OCI-LY3 (cell line): ENCODE results near the gene ADAM11.

ENCODE experiments used
- H2AFZ ChIP-seq: fragments of 200-600, 300-600 bp; shearing (Covaris generic); 2 replicates; pipeline ENCODE4 v1.6.0; 2014; ENCODE audit warnings: antibody characterized with exemption, low read depth, low read length
- H3K27ac ChIP-seq: fragments of 200-600, 300-600 bp; sonication (generic); 2 replicates; pipeline ENCODE4 v1.5.1; 2014; ENCODE audit warnings: mild to moderate bottlenecking, low read length, moderate library complexity, mixed read lengths
- H3K27me3 ChIP-seq: fragments of 200-600, 300-600 bp; sonication (generic); 2 replicates; pipeline ENCODE4 v1.6.1; 2014; ENCODE audit warnings: low read depth, low read length, mixed read lengths
- H3K36me3 ChIP-seq: fragments of 200-600, 300-600 bp; sonication (generic); replicated peaks from 2 replicates; pipeline ENCODE3; 2014; ENCODE audit warnings: low read depth, low read length, mixed read lengths
- H3K4me1 ChIP-seq: fragments of 300-600, 200-600 bp; sonication (generic); 2 replicates; pipeline ENCODE4 v1.6.1; 2014; ENCODE audit warnings: low read length, mixed read lengths
- H3K4me2 ChIP-seq: fragments of 200-600, 300-600 bp; sonication (generic); 2 replicates; pipeline ENCODE4 v1.6.1; 2014; ENCODE audit warnings: low read length, mixed read lengths
- H3K4me3 ChIP-seq: fragments of 300-600, 200-600 bp; sonication (generic); 2 replicates; pipeline ENCODE4 v1.5.1; 2014; ENCODE audit warnings: antibody characterized with exemption, mild to moderate bottlenecking, low read length, moderate library complexity
- H3K79me2 ChIP-seq: fragments of 300-600, 200-600 bp; shearing (Covaris generic); 2 replicates; pipeline ENCODE4 v1.6.1; 2014; ENCODE audit warnings: mild to moderate bottlenecking, low read length, mixed read lengths
- H3K9ac ChIP-seq: fragments of 300-600, 200-600 bp; shearing (Covaris generic); 2 replicates; pipeline ENCODE4 v1.6.0; 2014; ENCODE audit warnings: mild to moderate bottlenecking, low read length, moderate library complexity
- H3K9me3 ChIP-seq: fragments of 200-600, 300-600 bp; shearing (Covaris generic); 2 replicates; pipeline ENCODE4 v1.6.1; 2014; ENCODE audit warnings: low read length, mixed read lengths; ENCODE audit not compliant: insufficient read depth
- H4K20me1 ChIP-seq: fragments of 200-600, 300-600 bp; sonication (generic); 2 replicates; pipeline ENCODE4 v1.6.1; 2016; ENCODE audit warnings: low read length, mixed read lengths; ENCODE audit not compliant: insufficient read depth
- EZH2phosphoT487 ChIP-seq: fragments of 200-600 bp; shearing (Covaris generic); IDR thresholded peaks from 2 replicates; pipeline ENCODE4 v1.6.1; 2018; ENCODE audit warnings: antibody characterized with exemption, mixed run types, low read depth
- TF ChIP-seq, protein P1 (sequence below): fragments of 200-600, 300-600 bp; sonication (generic); IDR thresholded peaks from 2 replicates; pipeline ENCODE4 v1.5.1; 2014; ENCODE audit warnings: antibody characterized with exemption, low read length, low read depth

ADAM11 gene

DNA sequence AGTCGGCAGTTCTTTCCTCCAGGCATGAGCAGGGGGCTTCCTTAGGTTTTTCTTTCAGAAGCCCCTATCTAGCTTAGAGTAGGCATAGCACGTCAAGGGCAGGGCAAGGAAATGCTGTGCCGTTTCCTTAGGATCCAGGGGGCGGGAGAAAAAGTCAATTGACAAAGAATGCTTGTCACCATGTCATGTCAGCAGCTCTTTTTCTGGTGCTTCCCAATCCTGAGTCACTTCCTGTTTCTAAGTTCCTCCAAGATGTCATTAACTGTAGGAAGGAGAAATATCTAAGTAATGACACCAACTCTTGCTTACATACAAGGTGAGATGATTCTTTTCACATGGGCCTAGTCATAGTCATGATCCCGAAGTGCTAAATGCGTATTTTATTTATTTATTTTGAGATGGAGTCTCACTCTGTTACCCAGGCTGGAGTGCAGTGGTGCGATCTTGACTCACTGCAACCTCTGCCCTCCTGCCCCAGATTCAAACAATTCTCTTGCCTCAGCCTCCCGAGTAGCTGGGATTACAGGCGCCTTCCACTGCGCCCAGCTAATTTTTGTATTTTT lies 36.1 kb downstream of the ADAM11 start:
- no peak overlapping the region for H3K4me3 ChIP-seq
- no peaks in the 10 kb centered on the region for H3K4me1 ChIP-seq
- no peak overlapping the region for H3K27ac ChIP-seq
- no peak overlapping the region for H3K4me2 ChIP-seq
- H3K9me3 ChIP-seq: no peaks in the 10 kb centered on the region
- TF ChIP-seq, protein P1, sequence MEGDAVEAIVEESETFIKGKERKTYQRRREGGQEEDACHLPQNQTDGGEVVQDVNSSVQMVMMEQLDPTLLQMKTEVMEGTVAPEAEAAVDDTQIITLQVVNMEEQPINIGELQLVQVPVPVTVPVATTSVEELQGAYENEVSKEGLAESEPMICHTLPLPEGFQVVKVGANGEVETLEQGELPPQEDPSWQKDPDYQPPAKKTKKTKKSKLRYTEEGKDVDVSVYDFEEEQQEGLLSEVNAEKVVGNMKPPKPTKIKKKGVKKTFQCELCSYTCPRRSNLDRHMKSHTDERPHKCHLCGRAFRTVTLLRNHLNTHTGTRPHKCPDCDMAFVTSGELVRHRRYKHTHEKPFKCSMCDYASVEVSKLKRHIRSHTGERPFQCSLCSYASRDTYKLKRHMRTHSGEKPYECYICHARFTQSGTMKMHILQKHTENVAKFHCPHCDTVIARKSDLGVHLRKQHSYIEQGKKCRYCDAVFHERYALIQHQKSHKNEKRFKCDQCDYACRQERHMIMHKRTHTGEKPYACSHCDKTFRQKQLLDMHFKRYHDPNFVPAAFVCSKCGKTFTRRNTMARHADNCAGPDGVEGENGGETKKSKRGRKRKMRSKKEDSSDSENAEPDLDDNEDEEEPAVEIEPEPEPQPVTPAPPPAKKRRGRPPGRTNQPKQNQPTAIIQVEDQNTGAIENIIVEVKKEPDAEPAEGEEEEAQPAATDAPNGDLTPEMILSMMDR: no peak
- no peak for TF ChIP-seq EZH2phosphoT487
- H3K27me3 ChIP-seq: no peaks in the 10 kb centered on the region
- no peaks in the 10 kb centered on the region for H3K79me2 ChIP-seq
- no peak overlapping the region for H2AFZ ChIP-seq
- H3K36me3 ChIP-seq: peaks cover 11% of the 10 kb centered on the region
- H4K20me1 ChIP-seq: no peaks in the 10 kb centered on the region
- no peak overlapping the region for H3K9ac ChIP-seq

- no peak overlapping the region for H3K9ac ChIP-seq
- H2AFZ ChIP-seq: no peak overlapping the region
- no peaks in the 10 kb centered on the region for H4K20me1 ChIP-seq
- H3K4me3 ChIP-seq: no peak overlapping the region
- H3K4me2 ChIP-seq: no peak overlapping the region
- no peaks in the 10 kb centered on the region for H3K27me3 ChIP-seq
- H3K27ac ChIP-seq: no peak overlapping the region
- no peaks in the 10 kb centered on the region for H3K9me3 ChIP-seq
- no peaks in the 10 kb centered on the region for H3K4me1 ChIP-seq
- no peaks in the 10 kb centered on the region for H3K79me2 ChIP-seq
- peaks cover 13% of the 10 kb centered on the region for H3K36me3 ChIP-seq
- no peak for TF ChIP-seq EZH2phosphoT487
- TF ChIP-seq, protein P1: no peak
Measured at GRCh38 chr17:44795421-44795820, 36.6 kb downstream of the ADAM11 start.

DNA sequence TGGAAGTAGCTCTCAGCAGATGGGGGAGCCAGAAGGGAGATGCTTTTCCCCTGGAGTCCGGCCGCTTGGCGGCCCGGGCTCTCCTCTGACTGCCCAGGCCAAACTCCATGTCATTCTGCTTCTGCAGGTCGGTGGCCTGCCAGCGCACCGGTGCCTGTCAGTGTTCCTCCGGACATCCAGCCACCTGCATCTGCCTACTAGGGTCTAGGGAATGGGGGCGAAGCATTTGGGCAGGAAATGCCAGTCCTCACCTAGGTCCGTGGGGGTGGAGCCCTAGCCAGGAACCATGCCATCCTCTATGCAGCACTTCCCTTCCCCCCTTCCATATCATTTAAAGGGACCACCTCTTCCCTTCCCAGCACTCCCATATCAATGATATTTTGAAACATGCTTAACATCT lies 37.1 kb downstream of the ADAM11 start:
- Histone ChIP-seq H3K27ac (no peak overlapping the region), H3K27me3 (no peaks in the 10 kb centered on the region), H4K20me1 (no peaks in the 10 kb centered on the region), H3K36me3 (peaks cover 17% of the 10 kb centered on the region), H3K9ac (no peak overlapping the region), H3K4me2 (no peak overlapping the region), H2AFZ (no peak overlapping the region), H3K9me3 (no peaks in the 10 kb centered on the region), H3K4me3 (no peak overlapping the region), H3K79me2 (no peaks in the 10 kb centered on the region), H3K4me1 (no peaks in the 10 kb centered on the region)
- TF ChIP-seq EZH2phosphoT487: no peak
- TF ChIP-seq, protein P1: no peak

DNA sequence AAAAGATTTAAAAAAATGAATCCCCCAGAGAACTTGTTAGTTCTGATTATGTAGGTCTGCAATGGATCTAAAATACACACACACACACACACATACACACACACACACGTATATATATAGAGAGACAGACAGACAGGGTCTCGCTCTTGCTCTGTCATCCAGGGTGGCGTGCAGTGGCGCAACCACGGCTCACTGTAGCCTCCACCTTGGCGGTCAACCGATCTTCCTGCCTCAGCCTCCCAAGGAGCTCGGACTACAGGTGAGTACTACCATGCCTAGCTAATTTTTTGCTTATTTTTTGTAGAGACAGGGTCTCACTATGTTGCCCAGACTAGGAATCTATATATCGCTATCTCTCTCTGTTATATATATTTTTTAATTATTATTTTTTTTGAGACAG lies 37.9 kb downstream of the ADAM11 start:
- no peaks in the 10 kb centered on the region for H3K9me3 ChIP-seq
- no peak overlapping the region for H3K27ac ChIP-seq
- no peak overlapping the region for H3K4me2 ChIP-seq
- H3K4me1 ChIP-seq: no peaks in the 10 kb centered on the region
- no peaks in the 10 kb centered on the region for H4K20me1 ChIP-seq
- H3K27me3 ChIP-seq: no peaks in the 10 kb centered on the region
- no peak overlapping the region for H3K4me3 ChIP-seq
- no peak for TF ChIP-seq EZH2phosphoT487
- TF ChIP-seq, protein P1: no peak
- H2AFZ ChIP-seq: no peak overlapping the region
- H3K36me3 ChIP-seq: peaks cover 21% of the 10 kb centered on the region
- no peaks in the 10 kb centered on the region for H3K79me2 ChIP-seq
- H3K9ac ChIP-seq: no peak overlapping the region
